Neural progenitor cell (in vitro differentiated cells): ENCODE data around the gene AGBL4.

Experiments
- CTCF ChIP-seq: fragments of 200-600 bp; sonication (generic); IDR thresholded peaks from 2 replicates; pipeline ENCODE4 v1.5.1; 2017; ENCODE audit warnings: antibody characterized with exemption, mild to moderate bottlenecking
- EZH2 ChIP-seq: fragments of 200-600 bp; sonication (generic); IDR thresholded peaks from 2 replicates; pipeline ENCODE4 v1.6.1; 2017; ENCODE audit warnings: antibody characterized with exemption, mild to moderate bottlenecking, moderate library complexity
- EZH2phosphoT487 ChIP-seq: fragments of 200-600 bp; sonication (generic); IDR thresholded peaks from 2 replicates; pipeline ENCODE4 v1.6.1; 2017; ENCODE audit warnings: antibody characterized with exemption

- TF ChIP-seq CTCF (no peak), EZH2phosphoT487 (no peak), EZH2 (no peak)
Observed at GRCh38 chr1:48659801-48660200, 1364.0 kb downstream of the AGBL4 start.
